ENCODE results near the gene CACNB4. TPM values are rescaled to one million over a fixed set of nuclear protein-coding genes. Genes with fewer than 3 reads are reported as not detected.

The CACNB4 gene
- total RNA-seq, 1 donor from 2014 or later: 17.3 TPM

DNA sequence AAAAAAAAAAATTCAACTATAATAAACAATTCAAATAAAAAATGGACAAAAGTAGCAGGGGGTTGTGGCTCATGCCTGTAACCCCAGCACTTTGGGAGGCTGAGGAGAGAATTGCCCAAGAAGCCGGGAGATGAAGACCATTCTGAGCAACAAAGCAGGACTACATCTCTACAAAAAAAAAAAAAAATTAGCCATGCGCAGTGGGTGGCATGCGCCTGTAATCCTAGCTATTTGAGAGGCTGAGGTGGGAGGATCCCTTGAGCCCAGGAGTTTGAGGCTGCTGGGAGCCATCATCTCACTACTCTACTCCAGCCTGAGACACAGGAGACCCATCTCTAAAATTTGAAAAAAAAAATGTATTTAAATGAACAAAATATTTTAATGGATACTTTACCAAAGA lies 4.4 kb upstream of the CACNB4 start:
- TF ChIP-seq, protein P1, sequence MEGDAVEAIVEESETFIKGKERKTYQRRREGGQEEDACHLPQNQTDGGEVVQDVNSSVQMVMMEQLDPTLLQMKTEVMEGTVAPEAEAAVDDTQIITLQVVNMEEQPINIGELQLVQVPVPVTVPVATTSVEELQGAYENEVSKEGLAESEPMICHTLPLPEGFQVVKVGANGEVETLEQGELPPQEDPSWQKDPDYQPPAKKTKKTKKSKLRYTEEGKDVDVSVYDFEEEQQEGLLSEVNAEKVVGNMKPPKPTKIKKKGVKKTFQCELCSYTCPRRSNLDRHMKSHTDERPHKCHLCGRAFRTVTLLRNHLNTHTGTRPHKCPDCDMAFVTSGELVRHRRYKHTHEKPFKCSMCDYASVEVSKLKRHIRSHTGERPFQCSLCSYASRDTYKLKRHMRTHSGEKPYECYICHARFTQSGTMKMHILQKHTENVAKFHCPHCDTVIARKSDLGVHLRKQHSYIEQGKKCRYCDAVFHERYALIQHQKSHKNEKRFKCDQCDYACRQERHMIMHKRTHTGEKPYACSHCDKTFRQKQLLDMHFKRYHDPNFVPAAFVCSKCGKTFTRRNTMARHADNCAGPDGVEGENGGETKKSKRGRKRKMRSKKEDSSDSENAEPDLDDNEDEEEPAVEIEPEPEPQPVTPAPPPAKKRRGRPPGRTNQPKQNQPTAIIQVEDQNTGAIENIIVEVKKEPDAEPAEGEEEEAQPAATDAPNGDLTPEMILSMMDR (IDR thresholded peaks at IDR 0.05): no peak
- Histone ChIP-seq H3K4me1 (peaks cover 8% of the 10 kb centered on the region), H3K27ac (no peak overlapping the region), H3K4me3 (no peak overlapping the region), H3K9me3 (no peaks in the 10 kb centered on the region), H3K36me3 (no peaks in the 10 kb centered on the region), H3K27me3 (ENCODE audit: low read depth) (peaks cover 22% of the 10 kb centered on the region)
- ATAC-seq: no peak
- intact Hi-C loops (cut with DNase I): no loop called here
- DNase-seq: no peak

DNA sequence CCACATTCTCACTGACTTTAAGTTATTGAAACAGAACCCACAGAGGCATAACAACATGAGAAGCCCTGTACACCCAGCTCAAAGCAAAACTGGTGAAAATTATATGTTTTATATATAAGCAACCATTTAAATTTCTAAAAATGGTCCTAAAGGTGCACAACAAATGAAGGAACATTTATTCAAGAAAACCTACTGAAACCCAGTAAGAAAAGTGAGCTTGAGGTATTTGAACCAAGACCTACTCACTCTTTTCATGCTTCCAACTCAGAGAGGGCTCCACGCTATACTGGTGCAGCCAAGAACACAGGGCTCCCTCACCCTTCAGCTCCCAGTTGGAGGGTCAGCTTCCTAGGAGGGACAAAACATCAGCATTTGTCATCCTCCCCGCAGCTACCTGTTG lies 2.1 kb upstream of the CACNB4 start:
- TF ChIP-seq, protein P1 (IDR thresholded peaks at IDR 0.05): no peak
- Histone ChIP-seq H3K9me3 (no peaks in the 10 kb centered on the region), H3K4me3 (no peak overlapping the region), H3K4me1 (peaks cover 8% of the 10 kb centered on the region), H3K27ac (no peak overlapping the region), H3K27me3 (ENCODE audit: low read depth) (peaks cover 26% of the 10 kb centered on the region), H3K36me3 (no peaks in the 10 kb centered on the region)
- no peak for ATAC-seq
- DNase-seq: no peak
- intact Hi-C loops (cut with DNase I): no loop called here

DNA sequence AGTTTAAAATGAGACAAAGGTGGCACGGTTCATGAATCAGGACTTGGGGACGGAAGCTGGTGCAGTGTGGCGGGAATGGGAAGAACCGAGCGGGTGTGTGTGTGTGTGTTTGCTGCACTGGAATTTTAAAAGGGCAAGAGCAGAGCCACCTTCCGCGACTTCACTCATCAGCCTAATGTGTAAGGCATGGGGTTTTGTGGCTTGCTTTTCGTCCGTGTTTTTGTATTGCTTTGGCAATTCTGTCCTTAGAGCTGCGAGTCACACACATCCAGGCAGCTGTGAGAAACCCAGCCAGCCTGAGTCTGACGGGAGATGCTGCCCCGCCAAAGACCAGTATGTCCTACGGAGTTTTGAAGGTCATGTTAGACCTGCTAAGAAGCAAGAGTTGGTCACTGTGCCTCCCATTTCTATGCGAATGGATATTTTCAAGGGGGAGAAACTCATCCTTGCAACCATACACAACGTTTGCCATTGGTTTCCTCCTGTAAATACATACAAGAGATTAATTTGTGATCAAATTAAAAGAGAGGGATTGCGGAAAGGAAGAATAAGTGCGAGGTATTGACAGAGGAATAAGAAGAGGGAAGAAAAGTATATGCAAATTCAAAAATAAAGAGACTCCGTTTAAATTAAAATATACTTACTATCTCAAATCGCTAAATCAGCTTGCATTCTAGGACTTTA lies 665 bp upstream of the CACNB4 start:
- intact Hi-C loops (cut with DNase I): no loop called here
- Histone ChIP-seq H3K9me3 (no peaks in the 10 kb centered on the region), H3K27ac (no peak overlapping the region), H3K27me3 (ENCODE audit: low read depth) (peaks cover 26% of the 10 kb centered on the region), H3K4me1 (peaks cover 8% of the 10 kb centered on the region), H3K36me3 (no peaks in the 10 kb centered on the region), H3K4me3 (peak overlapping the region; percentile 69)
- TF ChIP-seq, protein P1 (IDR thresholded peaks at IDR 0.05): no peak
- DNase-seq (no peak), ATAC-seq (peak; percentile 49 to 56)

DNA sequence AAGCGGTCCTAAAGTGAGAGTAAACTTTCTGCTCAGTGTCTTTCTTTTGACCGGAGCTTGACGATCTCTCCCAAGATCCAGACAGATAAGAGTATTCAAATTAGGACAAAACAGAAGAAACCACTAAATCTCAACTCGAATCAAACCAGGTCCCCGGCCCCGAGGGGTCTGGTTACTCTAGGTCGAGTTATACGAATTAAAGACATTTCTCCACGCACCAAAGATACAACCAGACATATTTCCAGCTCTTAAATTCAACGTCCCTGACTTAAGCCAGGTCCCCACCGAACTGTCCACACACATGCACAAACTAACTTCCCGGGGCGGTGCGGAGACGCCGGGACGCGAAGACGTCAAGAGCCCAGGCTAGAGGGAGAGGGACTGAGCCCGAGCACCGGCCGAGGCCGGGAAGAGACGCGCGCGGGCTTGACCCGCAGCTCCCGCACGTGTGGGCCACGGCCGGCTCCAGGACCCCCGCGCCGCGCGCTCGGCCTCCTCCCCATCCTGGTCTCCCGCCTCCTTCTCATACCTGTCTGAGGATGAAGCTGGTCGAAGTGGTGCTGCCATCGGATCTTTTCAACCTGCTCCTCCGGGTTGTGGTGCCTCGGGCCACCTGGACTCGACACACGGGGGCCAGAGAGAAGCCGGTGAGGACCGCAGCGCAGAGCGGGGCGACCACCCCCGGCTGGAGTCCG lies 896 bp downstream of the CACNB4 start:
- ATAC-seq (peak; percentile 75 to 85), DNase-seq (peak; percentile 58)
- H3K27me3 ChIP-seq (ENCODE audit: low read depth): peaks cover 26% of the 10 kb centered on the region
- H3K27ac ChIP-seq: peak overlapping the region; percentile 37
- no peaks in the 10 kb centered on the region for H3K36me3 ChIP-seq
- peak overlapping the region; percentile 69 for H3K4me3 ChIP-seq
- TF ChIP-seq, protein P1 (IDR thresholded peaks at IDR 0.05): no peak
- peaks cover 8% of the 10 kb centered on the region for H3K4me1 ChIP-seq
- H3K9me3 ChIP-seq: no peaks in the 10 kb centered on the region
- intact Hi-C loops (cut with DNase I): no loop called here

DNA sequence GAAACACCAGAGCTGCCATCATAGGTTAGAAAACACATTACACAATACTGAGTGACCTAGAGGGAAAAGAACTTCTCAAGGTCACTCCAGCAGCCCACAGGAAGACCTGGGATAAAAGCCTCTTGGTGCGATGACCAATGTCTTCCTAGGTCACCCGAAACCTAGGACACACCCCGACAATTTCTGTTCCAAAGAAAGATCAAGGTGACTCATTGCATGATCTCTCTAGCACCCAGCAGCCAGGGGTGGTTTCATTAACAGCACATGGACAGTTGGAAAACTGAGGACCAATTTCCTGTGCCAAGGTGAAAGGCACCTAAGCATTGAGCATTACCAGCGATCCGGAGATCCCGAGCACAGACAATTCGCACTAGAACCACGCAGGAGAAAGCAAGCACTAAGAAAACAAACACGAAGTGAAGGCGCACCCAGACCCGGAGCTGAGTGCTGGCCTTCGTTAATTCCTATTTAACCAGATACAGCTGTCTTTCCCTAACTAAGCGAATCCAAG lies 1.5 kb downstream of the CACNB4 start:
- intact Hi-C loops (cut with DNase I): no loop called here
- peak overlapping the region; percentile 69 for H3K4me3 ChIP-seq

More for the DNA sequence above, 1.5 kb downstream of the CACNB4 start:
- H3K4me1 ChIP-seq: peaks cover 8% of the 10 kb centered on the region
- H3K27ac ChIP-seq: no peak overlapping the region
- H3K9me3 ChIP-seq: no peaks in the 10 kb centered on the region
- peak; percentile 37 to 56 for ATAC-seq
- TF ChIP-seq, protein P1 (IDR thresholded peaks at IDR 0.05): no peak
- no peaks in the 10 kb centered on the region for H3K36me3 ChIP-seq
- DNase-seq: no peak
- peaks cover 26% of the 10 kb centered on the region for H3K27me3 ChIP-seq (ENCODE audit: low read depth)
